Renal cortex interstitium (tissue), 11 donors: ENCODE measurements around the gene MANBA. TPM values are rescaled to one million over a fixed set of nuclear protein-coding genes. Genes with fewer than 3 reads are reported as not detected.
"Not testable (repeated sequence)": the region's sequence is repeated elsewhere in the genome, so short reads cannot be mapped to it uniquely, and the experiment has no call there.

Experiments
- DNase-seq, 11 donors: peaks; one replicate each; pipeline ENCODE4 v3.0.0-alpha.2; 2013; ENCODE audit warnings: low read depth in 9 of 11, low spot score in 4 of 11; ENCODE audit errors: extremely low read depth in 1 of 11
- polyA plus RNA-seq, 3 donors: library from polyadenylated mRNA; unstranded; fragments of 120-200 nt; gene quantifications; one replicate each; pipeline ENCODE4 v1.2.1, GENCODE V29; 2013; ENCODE audit not compliant: insufficient read length in 3 of 3

Gene MANBA
- polyA plus RNA-seq, 3 donors: 19.2 to 21.0 (median 19.3) TPM

GRCh38 chr4:102733084-102733483, 27.7 kb downstream of the MANBA start:
- DNase-seq: no peak

- peak in 1 of 11 donors; percentile 12 for DNase-seq
These were observed 28.1 kb downstream of the MANBA start for GRCh38 chr4:102732678-102733077.

GRCh38 chr4:102730968-102731533, 29.7 kb downstream of the MANBA start:
- DNase-seq: no peak

GRCh38 chr4:102729486-102729885, 31.3 kb downstream of the MANBA start:
- DNase-seq: not testable (repeated sequence)

- DNase-seq: not testable (repeated sequence)
These were observed 33.8 kb downstream of the MANBA start for GRCh38 chr4:102726919-102727318.

GRCh38 chr4:102726068-102726467, 34.7 kb downstream of the MANBA start:
- DNase-seq: no peak

- DNase-seq: no peak
These were observed 35.5 kb downstream of the MANBA start for GRCh38 chr4:102725229-102725628.

GRCh38 chr4:102723511-102723910, 37.3 kb downstream of the MANBA start:
- DNase-seq: no peak

- no peak for DNase-seq
These were observed 38.0 kb downstream of the MANBA start for GRCh38 chr4:102722740-102723139.

GRCh38 chr4:102718833-102719575, 41.8 kb downstream of the MANBA start:
- not testable (repeated sequence) for DNase-seq

- peak in 4 of 11 donors; percentile 5 to 15 (median 8) for DNase-seq
These were observed 43.2 kb downstream of the MANBA start for GRCh38 chr4:102717448-102718092.

- no peak for DNase-seq
These were observed 45.7 kb downstream of the MANBA start for GRCh38 chr4:102715057-102715456.

- not testable (repeated sequence) for DNase-seq
These were observed 47.0 kb downstream of the MANBA start for GRCh38 chr4:102713774-102714173.

- DNase-seq: no peak
These were observed 47.7 kb downstream of the MANBA start for GRCh38 chr4:102713096-102713495.

- DNase-seq: no peak
These were observed 49.8 kb downstream of the MANBA start for GRCh38 chr4:102710986-102711385.

GRCh38 chr4:102709060-102709459, 51.7 kb downstream of the MANBA start:
- DNase-seq: not testable (repeated sequence)

- no peak for DNase-seq
These were observed 53.6 kb downstream of the MANBA start for GRCh38 chr4:102707150-102707549.

- DNase-seq: no peak
These were observed 55.3 kb downstream of the MANBA start for GRCh38 chr4:102705391-102705935.

GRCh38 chr4:102696758-102697157, 64.0 kb downstream of the MANBA start:
- DNase-seq: no peak

GRCh38 chr4:102694791-102695190, 66.0 kb downstream of the MANBA start:
- no peak for DNase-seq
